Psoas muscle (tissue), 8 donors: Measurements from ENCODE around the gene ITGAL. TPM values are rescaled to one million over a fixed set of nuclear protein-coding genes. Genes with fewer than 3 reads are reported as not detected.

Experiments
- ATAC-seq, 4 donors: fragments of 200-7000 bp; cut with Tn5 transposase; one replicate each; pipeline ENCODE4 v1.9.1; 2020; ENCODE audit warnings: moderate library complexity in 3 of 4, mild to moderate bottlenecking in 2 of 4
- DNase-seq, 2 donors: peaks; one replicate each; pipeline ENCODE4 v3.0.0-alpha.2; 2020
- H3K27ac ChIP-seq: fragments of 200-600 bp; one replicate; pipeline ENCODE4 v1.8.0; 2022
- H3K27me3 ChIP-seq, 3 donors: fragments of 200-600 bp in 1 of 3; one replicate each; pipeline versions ENCODE4 v1.6.1 to v1.8.0; 2013 to 2022; ENCODE audit warnings: low read length in 2 of 3, mild to moderate bottlenecking in 2 of 3, moderate library complexity in 1 of 3; ENCODE audit not compliant: insufficient read depth in 3 of 3
- H3K36me3 ChIP-seq, 2 donors: fragments of 200-600 bp in 1 of 2; one replicate each; pipeline versions ENCODE4 v1.6.1 to v1.8.0; 2013 to 2022; ENCODE audit warnings: low read depth in 1 of 2, mild to moderate bottlenecking in 1 of 2, moderate library complexity in 1 of 2; ENCODE audit not compliant: insufficient read depth in 1 of 2
- H3K4me1 ChIP-seq: fragments of 200-600 bp; one replicate; pipeline ENCODE4 v1.8.0; 2022
- H3K4me3 ChIP-seq: fragments of 200-600 bp; one replicate; pipeline ENCODE4 v1.8.0; 2022; ENCODE audit warnings: mild to moderate bottlenecking
- H3K9me3 ChIP-seq: fragments of 200-600 bp; one replicate; pipeline ENCODE4 v1.8.0; 2022
- CTCF ChIP-seq: fragments of 200-600 bp; IDR thresholded peaks from one replicate; pipeline ENCODE4 v1.8.0; 2022; ENCODE audit warnings: antibody characterized with exemption
- WGBS, 3 donors: extraction: QIAGEN DNeasy Blood & Tissue Kit; methylation state at CpG; one replicate each; pipeline versions ENCODE4 v1.1.6 to v1.1.7; 2013; 5-methylcytosine and 5-hydroxymethylcytosine counted together
- intact Hi-C, 2 donors: fragments of 100-400 bp; cut with DNase I; formaldehyde crosslinking; loops; one replicate each; pipeline versions ENCODE4 v1.11.0 to v1.14.2; 2022
- polyA plus RNA-seq, 3 donors: library from polyadenylated mRNA; stranded (reverse); fragments of 200-250 nt; gene quantifications; one replicate each; pipeline ENCODE4 v1.2.3, GENCODE V29; 2013
- total RNA-seq, 4 donors: library from RNA; stranded (reverse); fragmentation: NEBNext Ultra II Directional in 2 of 4; extraction: Animal tissue kit (Norgen Biotek cat#: 25700) in 2 of 4; gene quantifications; one replicate each; pipeline versions ENCODE4 v1.2.1 to v1.2.4, GENCODE V29; 2021 to 2023
- donor health status: healthy with polysubstance abuse.
- donor health status: DM: no; HTN: no; CAD: no; lungs with moderate emphysema.
- donor health status: Bipolar disorder and iron deficiency.
- donor health status: healthy.
- donor health status: DM: yes; HTN: yes; CAD: no.
- donor health status: DM: no; HTN: no; CAD: no.
- donor health status: DM: no; HTN: no; CAD: no.
- donor health status: DM: yes; HTN: yes; CAD: no.

The ITGAL gene
- total and polyA plus RNA-seq, 7 donors = 0.21 to 3.0 (median 1.1) TPM

- H3K27ac ChIP-seq = peak overlapping the region; percentile 97
- WGBS, 3 donors = 0 to 1% (median 1%) methylated on average over 15 to 17 of the region's 17 CpGs
- ATAC-seq (peak in 3 of 4 donors; percentile 0 to 11 (median 4)), DNase-seq (peak in 1 of 2 donors; percentile 23)
- TF ChIP-seq CTCF = no peak
- H3K4me3 ChIP-seq = peak overlapping the region; percentile 96
- H3K27me3 ChIP-seq = no peaks in the 10 kb centered on the region
- H3K9me3 ChIP-seq = no peaks in the 10 kb centered on the region
- peaks cover 31% of the 10 kb centered on the region for H3K4me1 ChIP-seq
- intact Hi-C loops = no loop called here
- H3K36me3 ChIP-seq = peaks cover 0 to 30% of the 10 kb centered on the region in 2 donors
These were observed 85.1 kb downstream of the ITGAL start for GRCh38 chr16:30557707-30557956.

GRCh38 chr16:30557957-30558788 lies 85.6 kb downstream of the ITGAL start, which contains the start of gene ZNF764:
Gene ZNF764, minus strand, starts transcription at chr16:30558374. Its CDS starts 192 bp downstream, at chr16:30558182.
- Histone ChIP-seq H3K36me3 (peaks cover 0 to 25% of the 10 kb centered on the region in 2 donors), H3K27ac (peak within 1 kb of the TSS; percentile 97), H3K9me3 (no peaks in the 10 kb centered on the region), H3K4me3 (peak within 1 kb of the TSS; percentile 96), H3K27me3 (no peaks in the 10 kb centered on the region), H3K4me1 (peaks cover 30% of the 10 kb centered on the region)
- WGBS, 3 donors = 0% methylated on average over 62 to 74 of the region's 74 CpGs
- no peak for TF ChIP-seq CTCF
- peak; percentile 98 to 99 for DNase-seq
- intact Hi-C loops = loop anchor here (1.0 to 2.0 kb wide), 3 partner anchors 23 to 27 kb away; partner anchors contain the start of genes ZNF747 (in 1 of the 2) and ZNF785 (in 1 of the 2)
- ATAC-seq = peak; percentile 95 to 96 (median 96)

- TF ChIP-seq CTCF = no peak
- Histone ChIP-seq H3K9me3 (no peaks in the 10 kb centered on the region), H3K36me3 (peaks cover 0 to 18% of the 10 kb centered on the region in 2 donors), H3K4me3 (peak overlapping the region; percentile 96), H3K4me1 (peaks cover 23% of the 10 kb centered on the region), H3K27ac (peak overlapping the region; percentile 97), H3K27me3 (no peaks in the 10 kb centered on the region)
- WGBS, 3 donors = 84 to 85% (median 85%) methylated on average over 20 to 21 of the region's 21 CpGs
- ATAC-seq (no peak), DNase-seq (peak in 1 of 2 donors; percentile 48)
- intact Hi-C loops = loop anchor here (1.0 to 2.0 kb wide), 3 partner anchors 24 to 26 kb away; partner anchors contain the start of genes ZNF747 (in 1 of the 2) and ZNF785 (in 1 of the 2)
These were observed 86.3 kb downstream of the ITGAL start for GRCh38 chr16:30558789-30559377.

- WGBS, 3 donors = 94 to 96% (median 94%) methylated on average over 6 of the region's 6 CpGs
- Histone ChIP-seq H3K4me1 (peaks cover 21% of the 10 kb centered on the region), H3K27me3 (no peaks in the 10 kb centered on the region), H3K9me3 (no peaks in the 10 kb centered on the region), H3K27ac (no peak overlapping the region), H3K36me3 (peaks cover 0 to 10% of the 10 kb centered on the region in 2 donors), H3K4me3 (no peak overlapping the region)
- ATAC-seq (no peak), DNase-seq (no peak)
- intact Hi-C loops = loop anchor here in 1 of 2 donors (2.0 kb wide), 1 partner anchor 25 kb away; the partner anchor contains the start of gene ZNF747
- TF ChIP-seq CTCF = no peak
These were observed 87.1 kb downstream of the ITGAL start for GRCh38 chr16:30559690-30560089.
